ENCODE measurements around the gene CELSR1.
"Not testable (repeated sequence)": the region's sequence is repeated elsewhere in the genome, so short reads cannot be mapped to it uniquely, and the experiment has no call there.

Gene CELSR1

GRCh38 chr22:46534901-46535630, 2.4 kb downstream of the CELSR1 start:
- no peak for DNase-seq (ENCODE audit: low read depth in 3 of 3)

GRCh38 chr22:46534177-46534776, 3.1 kb downstream of the CELSR1 start:
- no peak for DNase-seq (ENCODE audit: low read depth in 3 of 3)

GRCh38 chr22:46533070-46533833, 4.2 kb downstream of the CELSR1 start:
- no peak for DNase-seq (ENCODE audit: low read depth in 3 of 3)

GRCh38 chr22:46532416-46532815, 5.0 kb downstream of the CELSR1 start:
- no peak for DNase-seq (ENCODE audit: low read depth in 3 of 3)

GRCh38 chr22:46531581-46532175, 5.7 kb downstream of the CELSR1 start:
- no peak for DNase-seq (ENCODE audit: low read depth in 3 of 3)

GRCh38 chr22:46528121-46528610, 9.3 kb downstream of the CELSR1 start:
- DNase-seq (ENCODE audit: low read depth in 3 of 3), result no peak

GRCh38 chr22:46526244-46526839, 11.1 kb downstream of the CELSR1 start:
- DNase-seq (ENCODE audit: low read depth in 3 of 3), result no peak

- DNase-seq (ENCODE audit: low read depth in 3 of 3), result no peak
Measured at GRCh38 chr22:46525389-46526243, 11.8 kb downstream of the CELSR1 start.

- no peak for DNase-seq (ENCODE audit: low read depth in 3 of 3)
Measured at GRCh38 chr22:46524203-46524740, 13.1 kb downstream of the CELSR1 start.

GRCh38 chr22:46522797-46523196, 14.6 kb downstream of the CELSR1 start:
- DNase-seq (ENCODE audit: low read depth in 3 of 3), result no peak

GRCh38 chr22:46521994-46522393, 15.4 kb downstream of the CELSR1 start:
- no peak for DNase-seq (ENCODE audit: low read depth in 3 of 3)

- DNase-seq (ENCODE audit: low read depth in 3 of 3), result no peak
Measured at GRCh38 chr22:46520880-46521279, 16.5 kb downstream of the CELSR1 start.

GRCh38 chr22:46519377-46519776, 18.0 kb downstream of the CELSR1 start:
- DNase-seq (ENCODE audit: low read depth in 3 of 3), result no peak

- DNase-seq (ENCODE audit: low read depth in 3 of 3), result no peak
Measured at GRCh38 chr22:46518542-46519325, 18.7 kb downstream of the CELSR1 start.

- DNase-seq (ENCODE audit: low read depth in 3 of 3), result no peak
Measured at GRCh38 chr22:46518038-46518437, 19.4 kb downstream of the CELSR1 start.

GRCh38 chr22:46517255-46517761, 20.1 kb downstream of the CELSR1 start:
- DNase-seq (ENCODE audit: low read depth in 3 of 3), result no peak

GRCh38 chr22:46516638-46517037, 20.8 kb downstream of the CELSR1 start:
- no peak for DNase-seq (ENCODE audit: low read depth in 3 of 3)

- DNase-seq (ENCODE audit: low read depth in 3 of 3), result not testable (repeated sequence)
Measured at GRCh38 chr22:46516112-46516487, 21.3 kb downstream of the CELSR1 start.
